Measurements from ENCODE around the gene S100A1.

GRCh38 chr1:153673511-153673910 is 45.3 kb downstream of the S100A1 start:
- TF ChIP-seq CTCF (IDR thresholded peaks at IDR 0.05), result no peak
- TF ChIP-seq POLR2A (IDR thresholded peaks at IDR 0.05), result no peak

Data from thyroid gland (tissue), 4 donors.